ENCODE results near the gene HTR6. TPM values are rescaled to one million over a fixed set of nuclear protein-coding genes. Genes with fewer than 3 reads are reported as not detected.
A peak's percentile ranks its signal among the peaks of the same experiment; 100 is the strongest.

The HTR6 gene
- total RNA-seq, 1 donor from 2014 or later = 0.11 TPM

GRCh38 chr1:19689085-19689757, 24.5 kb downstream of the HTR6 start:
- H3K4me1 ChIP-seq (ENCODE audit: insufficient read depth, low read length) = no peaks in the 10 kb centered on the region
- H3K9ac ChIP-seq (ENCODE audit: low read length) = no peak overlapping the region
- H3K27ac Mint-ChIP-seq (ENCODE audit: unreplicated experiment) = no peak overlapping the region
- H3K36me3 Mint-ChIP-seq (ENCODE audit: low read depth, unreplicated experiment) = peaks cover 5% of the 10 kb centered on the region
- H3K27ac ChIP-seq (ENCODE audit: low read depth, low read length) = no peak overlapping the region
- H3K27me3 Mint-ChIP-seq (ENCODE audit: low read depth, unreplicated experiment) = peaks cover 15% of the 10 kb centered on the region
- FAIRE-seq = no peak
- no peaks in the 10 kb centered on the region for H3K27me3 ChIP-seq (ENCODE audit: insufficient read depth, low read length)
- DNase-seq (ENCODE audit: low read depth) = no peak
- H2AFZ ChIP-seq (ENCODE audit: low read depth, low read length) = no peak overlapping the region
- no peak overlapping the region for H3K4me3 Mint-ChIP-seq (ENCODE audit: unreplicated experiment)
- H3K4me2 ChIP-seq (ENCODE audit: low read length) = no peak overlapping the region
- H3K36me3 ChIP-seq (ENCODE audit: insufficient read depth, low read length) = no peaks in the 10 kb centered on the region
- peaks cover 4% of the 10 kb centered on the region for H3K9me3 ChIP-seq (ENCODE audit: insufficient read depth, low read depth, low read length)
- no peaks in the 10 kb centered on the region for H4K20me1 ChIP-seq (ENCODE audit: insufficient read depth, low read length)
- TF ChIP-seq EZH2 (IDR thresholded peaks at IDR 0.05; ENCODE audit: insufficient read depth, low read length) = no peak
- TF ChIP-seq CTCF (IDR thresholded peaks at IDR 0.05; ENCODE audit: insufficient read depth, low read depth, low read length) = no peak
- H3K79me2 ChIP-seq (ENCODE audit: insufficient read depth, low read length) = no peaks in the 10 kb centered on the region
- peaks cover 2% of the 10 kb centered on the region for H3K9me3 Mint-ChIP-seq (ENCODE audit: unreplicated experiment)
- H3K4me3 ChIP-seq (ENCODE audit: insufficient read depth, low read depth, low read length) = no peak overlapping the region
- no peaks in the 10 kb centered on the region for H3K4me1 Mint-ChIP-seq (ENCODE audit: low read depth, unreplicated experiment)

GRCh38 chr1:19689856-19690255, 25.2 kb downstream of the HTR6 start:
- H3K4me3 Mint-ChIP-seq (ENCODE audit: unreplicated experiment) = no peak overlapping the region
- Histone ChIP-seq H3K36me3 (ENCODE audit: insufficient read depth, low read length) (no peaks in the 10 kb centered on the region), H4K20me1 (ENCODE audit: insufficient read depth, low read length) (no peaks in the 10 kb centered on the region), H3K4me1 (ENCODE audit: insufficient read depth, low read length) (no peaks in the 10 kb centered on the region), H2AFZ (ENCODE audit: low read depth, low read length) (no peak overlapping the region), H3K4me2 (ENCODE audit: low read length) (no peak overlapping the region), H3K27ac (ENCODE audit: low read depth, low read length) (no peak overlapping the region), H3K27me3 (ENCODE audit: insufficient read depth, low read length) (no peaks in the 10 kb centered on the region), H3K9ac (ENCODE audit: low read length) (no peak overlapping the region), H3K79me2 (ENCODE audit: insufficient read depth, low read length) (no peaks in the 10 kb centered on the region), H3K4me3 (ENCODE audit: insufficient read depth, low read depth, low read length) (no peak overlapping the region), H3K9me3 (ENCODE audit: insufficient read depth, low read depth, low read length) (peaks cover 4% of the 10 kb centered on the region)
- peaks cover 21% of the 10 kb centered on the region for H3K27me3 Mint-ChIP-seq (ENCODE audit: low read depth, unreplicated experiment)
- DNase-seq (ENCODE audit: low read depth) = no peak
- H3K27ac Mint-ChIP-seq (ENCODE audit: unreplicated experiment) = peak overlapping the region; percentile 58
- H3K9me3 Mint-ChIP-seq (ENCODE audit: unreplicated experiment) = peaks cover 2% of the 10 kb centered on the region
- no peak for FAIRE-seq
- H3K36me3 Mint-ChIP-seq (ENCODE audit: low read depth, unreplicated experiment) = peaks cover 5% of the 10 kb centered on the region
- H3K4me1 Mint-ChIP-seq (ENCODE audit: low read depth, unreplicated experiment) = no peaks in the 10 kb centered on the region
- TF ChIP-seq CTCF (IDR thresholded peaks at IDR 0.05; ENCODE audit: insufficient read depth, low read depth, low read length) = no peak
- TF ChIP-seq EZH2 (IDR thresholded peaks at IDR 0.05; ENCODE audit: insufficient read depth, low read length) = no peak

- Mint-ChIP-seq H3K4me1 (ENCODE audit: low read depth, unreplicated experiment) (no peaks in the 10 kb centered on the region), H3K9me3 (ENCODE audit: unreplicated experiment) (peaks cover 2% of the 10 kb centered on the region), H3K27me3 (ENCODE audit: low read depth, unreplicated experiment) (peaks cover 25% of the 10 kb centered on the region), H3K27ac (ENCODE audit: unreplicated experiment) (peak overlapping the region; percentile 58), H3K36me3 (ENCODE audit: low read depth, unreplicated experiment) (peaks cover 5% of the 10 kb centered on the region), H3K4me3 (ENCODE audit: unreplicated experiment) (no peak overlapping the region)
- no peak for DNase-seq (ENCODE audit: low read depth)
- no peaks in the 10 kb centered on the region for H4K20me1 ChIP-seq (ENCODE audit: insufficient read depth, low read length)
- no peak overlapping the region for H2AFZ ChIP-seq (ENCODE audit: low read depth, low read length)
- H3K4me2 ChIP-seq (ENCODE audit: low read length) = no peak overlapping the region
- no peak overlapping the region for H3K4me3 ChIP-seq (ENCODE audit: insufficient read depth, low read depth, low read length)
- H3K27me3 ChIP-seq (ENCODE audit: insufficient read depth, low read length) = no peaks in the 10 kb centered on the region
- H3K27ac ChIP-seq (ENCODE audit: low read depth, low read length) = no peak overlapping the region
- no peaks in the 10 kb centered on the region for H3K36me3 ChIP-seq (ENCODE audit: insufficient read depth, low read length)
- H3K9ac ChIP-seq (ENCODE audit: low read length) = no peak overlapping the region
- peaks cover 4% of the 10 kb centered on the region for H3K9me3 ChIP-seq (ENCODE audit: insufficient read depth, low read depth, low read length)
- no peak for FAIRE-seq
- no peaks in the 10 kb centered on the region for H3K4me1 ChIP-seq (ENCODE audit: insufficient read depth, low read length)
- no peaks in the 10 kb centered on the region for H3K79me2 ChIP-seq (ENCODE audit: insufficient read depth, low read length)
- no peak for TF ChIP-seq EZH2 (IDR thresholded peaks at IDR 0.05; ENCODE audit: insufficient read depth, low read length)
- TF ChIP-seq CTCF (IDR thresholded peaks at IDR 0.05; ENCODE audit: insufficient read depth, low read depth, low read length) = no peak
Measured at GRCh38 chr1:19690342-19690741, 25.7 kb downstream of the HTR6 start.

Data from astrocyte (in vitro differentiated cells and primary cell).